H9 (cell line): ENCODE results near the gene MRPS14. TPM values are rescaled to one million over a fixed set of nuclear protein-coding genes. Genes with fewer than 3 reads are reported as not detected.

Experiments
- DNase-seq: peaks from one replicate; pipeline ENCODE4 v3.0.0-alpha.2; 2017
- H2AFZ ChIP-seq: one replicate; pipeline ENCODE4 v1.6.1; 2013; ENCODE audit warnings: mild to moderate bottlenecking, low read length, control low read depth, moderate library complexity
- H2AK5ac ChIP-seq: 2 replicates; pipeline ENCODE4 v1.6.1; 2013; ENCODE audit warnings: low read length, control low read depth, mixed read lengths; ENCODE audit not compliant: insufficient read length
- H2BK120ac ChIP-seq: one replicate; pipeline ENCODE4 v1.6.1; 2013; ENCODE audit warnings: low read depth, mild to moderate bottlenecking, low read length, control low read depth, inconsistent platforms; ENCODE audit not compliant: poor library complexity, severe bottlenecking
- H2BK12ac ChIP-seq: 2 replicates; pipeline ENCODE4 v1.6.1; 2013; ENCODE audit warnings: low read length, control low read depth, mixed read lengths, low read depth; ENCODE audit not compliant: insufficient read length
- H2BK15ac ChIP-seq: 2 replicates; pipeline ENCODE4 v1.6.1; 2013; ENCODE audit warnings: low read depth, low read length, control low read depth
- H2BK20ac ChIP-seq: one replicate; pipeline ENCODE4 v1.6.1; 2013; ENCODE audit warnings: low read depth, mild to moderate bottlenecking, low read length, control low read depth, inconsistent platforms; ENCODE audit not compliant: poor library complexity, severe bottlenecking
- H2BK5ac ChIP-seq: 2 replicates; pipeline ENCODE4 v1.6.1; 2013; ENCODE audit warnings: low read length, control low read depth, mixed read lengths; ENCODE audit not compliant: insufficient read length
- H3K14ac ChIP-seq: 2 replicates; pipeline ENCODE4 v1.6.1; 2013; ENCODE audit warnings: low read length, control low read depth; ENCODE audit not compliant: insufficient read depth
- H3K18ac ChIP-seq: 2 replicates; pipeline ENCODE4 v1.6.1; 2013; ENCODE audit warnings: low read depth, mild to moderate bottlenecking, mixed read lengths, low read length, control low read depth; ENCODE audit not compliant: insufficient read length
- H3K23ac ChIP-seq: 2 replicates; pipeline ENCODE4 v1.6.1; 2013; ENCODE audit warnings: low read length, control low read depth, mixed read lengths, low read depth; ENCODE audit not compliant: insufficient read length
- H3K23me2 ChIP-seq: 2 replicates; pipeline ENCODE4 v1.6.1; 2013; ENCODE audit warnings: low read depth, mild to moderate bottlenecking, mixed read lengths, low read length, control low read depth; ENCODE audit not compliant: insufficient read length, poor library complexity, severe bottlenecking
- H3K27ac ChIP-seq: 2 replicates; pipeline ENCODE4 v1.5.1; 2013; ENCODE audit warnings: low read length, control low read depth, mixed read lengths, low read depth; ENCODE audit not compliant: insufficient read length
- H3K27me3 ChIP-seq: 2 replicates; pipeline ENCODE4 v1.6.1; 2013; ENCODE audit warnings: low read length, control low read depth, inconsistent platforms; ENCODE audit not compliant: insufficient read depth
- H3K4ac ChIP-seq: 2 replicates; pipeline ENCODE4 v1.6.1; 2013; ENCODE audit warnings: low read depth, mild to moderate bottlenecking, control low read depth, inconsistent platforms, low read length, moderate library complexity
- H3K4me1 ChIP-seq: 2 replicates; pipeline ENCODE4 v1.6.1; 2013; ENCODE audit warnings: low read length, control low read depth, inconsistent platforms; ENCODE audit not compliant: insufficient read depth
- H3K4me2 ChIP-seq: 2 replicates; pipeline ENCODE4 v1.6.1; 2013; ENCODE audit warnings: low read length, control low read depth, mixed read lengths; ENCODE audit not compliant: insufficient read length, insufficient read depth
- H3K56ac ChIP-seq: 2 replicates; pipeline ENCODE4 v1.6.1; 2013; ENCODE audit warnings: low read depth, mild to moderate bottlenecking, mixed read lengths, low read length, control low read depth; ENCODE audit not compliant: insufficient read length
- H3K79me1 ChIP-seq: 2 replicates; pipeline ENCODE4 v1.6.1; 2013; ENCODE audit warnings: low read depth, mild to moderate bottlenecking, moderate library complexity, low read length, control low read depth, inconsistent platforms; ENCODE audit not compliant: insufficient read depth, poor library complexity, severe bottlenecking
- H3K79me2 ChIP-seq: 2 replicates; pipeline ENCODE4 v1.6.1; 2013; ENCODE audit warnings: low read length, control low read depth, inconsistent platforms; ENCODE audit not compliant: insufficient read depth
- H3K9ac ChIP-seq: 2 replicates; pipeline ENCODE4 v1.6.1; 2013; ENCODE audit warnings: low read length, control low read depth, mixed read lengths; ENCODE audit not compliant: insufficient read length; ENCODE audit errors: extremely low read depth
- H3K9me3 ChIP-seq: one replicate; pipeline ENCODE4 v1.6.1; 2013; ENCODE audit warnings: low read depth, low read length, inconsistent platforms; ENCODE audit not compliant: control insufficient read depth
- H3T11ph ChIP-seq: one replicate; pipeline ENCODE4 v1.6.1; 2013; ENCODE audit warnings: mild to moderate bottlenecking, low read length, control low read depth, inconsistent platforms
- H4K20me1 ChIP-seq: one replicate; pipeline ENCODE4 v1.6.1; 2013; ENCODE audit not compliant: control insufficient read depth, insufficient read length, insufficient read depth
- H4K5ac ChIP-seq: 2 replicates; pipeline ENCODE4 v1.6.1; 2013; ENCODE audit warnings: low read depth, mild to moderate bottlenecking, mixed read lengths, low read length, control low read depth; ENCODE audit not compliant: insufficient read length
- H4K8ac ChIP-seq: replicated peaks from 2 replicates; pipeline ENCODE4 v1.6.1; 2013; ENCODE audit warnings: low read length, control low read depth, mixed read lengths, low read depth; ENCODE audit not compliant: insufficient read length
- H4K91ac ChIP-seq: 2 replicates; pipeline ENCODE4 v1.6.1; 2013; ENCODE audit warnings: low read depth, mild to moderate bottlenecking, moderate library complexity, mixed read lengths, low read length, control low read depth; ENCODE audit not compliant: insufficient read length
- H3K27ac Mint-ChIP-seq, 3 experiments: 2 replicates in 2 of 3; 3 replicates in 1 of 3; pipeline ENCODE4 v1.8.0; 2020 to 2021; ENCODE audit warnings: mixed read lengths in 3 of 3, mild to moderate bottlenecking in 1 of 3, moderate library complexity in 1 of 3
- H3K27me3 Mint-ChIP-seq: 2 replicates; pipeline ENCODE4 v1.8.0; 2021; ENCODE audit warnings: low read depth, mild to moderate bottlenecking, moderate library complexity, mixed read lengths
- H3K36me3 Mint-ChIP-seq, 3 experiments: 2 replicates in 2 of 3; 3 replicates in 1 of 3; pipeline ENCODE4 v1.8.0; 2020 to 2021; ENCODE audit warnings: low read depth in 3 of 3, mixed read lengths in 3 of 3; ENCODE audit not compliant: insufficient read depth in 1 of 3
- H3K4me1 Mint-ChIP-seq, 2 experiments: 2 replicates each; pipeline ENCODE4 v1.8.0; 2020; ENCODE audit warnings: mixed read lengths in 2 of 2
- H3K4me3 Mint-ChIP-seq, 2 experiments: 2 replicates in 1 of 2; 3 replicates in 1 of 2; pipeline ENCODE4 v1.8.0; 2020 to 2021; ENCODE audit warnings: mild to moderate bottlenecking in 2 of 2, mixed read lengths in 2 of 2, moderate library complexity in 1 of 2
- H3K9me3 Mint-ChIP-seq, 2 experiments: 2 replicates in 1 of 2; 3 replicates in 1 of 2; pipeline ENCODE4 v1.8.0; 2020; ENCODE audit warnings: mild to moderate bottlenecking in 2 of 2, mixed read lengths in 2 of 2, moderate library complexity in 1 of 2
- WGBS: extraction: QIAGEN DNeasy Blood & Tissue Kit; methylation state at CpG from one replicate; pipeline ENCODE4 v1.1.7; 2013; ENCODE audit warnings: missing lambda C conversion rate, low lambda C conversion rate, mixed read lengths; ENCODE audit not compliant: insufficient read length; ENCODE audit errors: extremely low coverage; 5-methylcytosine and 5-hydroxymethylcytosine counted together
- total RNA-seq: library from RNA; stranded (reverse); gene quantifications from 2 replicates; pipeline ENCODE4 v1.2.1, GENCODE V29; 2021
- TF ChIP-seq, protein P1 (sequence below): fragments of 200-600 bp; sonication (generic); conservative IDR thresholded peaks from 3 replicates; pipeline ENCODE4 v1.8.0; 2021; ENCODE audit warnings: antibody characterized with exemption, mild to moderate bottlenecking

Gene MRPS14
- total RNA-seq, 1 experiment from 2014 or later: 30.6 TPM

GRCh38 chr1:175072099-175072951, 49.1 kb upstream of the MRPS14 start:
- H3T11ph ChIP-seq: no peak overlapping the region
- H2BK15ac ChIP-seq: no peak overlapping the region
- no peak overlapping the region for H2AFZ ChIP-seq
- H4K5ac ChIP-seq: no peak overlapping the region
- no peak overlapping the region for H2BK5ac ChIP-seq
- peaks cover 14% of the 10 kb centered on the region; the same call in 1 of the 2 replicates for H3K4me1 ChIP-seq
- no peak overlapping the region for H3K4ac ChIP-seq
- H3K9me3 ChIP-seq: no peaks in the 10 kb centered on the region
- H4K20me1 ChIP-seq: no peaks in the 10 kb centered on the region
- H3K4me3 Mint-ChIP-seq: peak overlapping the region in 1 of 2 experiments; percentile 13; a peak in 1 of 5 replicates
- H3K27me3 Mint-ChIP-seq: peaks cover 3% of the 10 kb centered on the region
- H3K79me1 ChIP-seq: no peaks in the 10 kb centered on the region
- H3K4me2 ChIP-seq: peak overlapping the region; percentile 2
- no peak overlapping the region for H2BK20ac ChIP-seq
- no peak overlapping the region for H3K9ac ChIP-seq
- DNase-seq: peak; percentile 44
- no CpG with 5 or more reads among the region's 10 CpGs for WGBS
- H4K8ac ChIP-seq: no peak overlapping the region
- no peak overlapping the region for H3K56ac ChIP-seq
- TF ChIP-seq, protein P1, sequence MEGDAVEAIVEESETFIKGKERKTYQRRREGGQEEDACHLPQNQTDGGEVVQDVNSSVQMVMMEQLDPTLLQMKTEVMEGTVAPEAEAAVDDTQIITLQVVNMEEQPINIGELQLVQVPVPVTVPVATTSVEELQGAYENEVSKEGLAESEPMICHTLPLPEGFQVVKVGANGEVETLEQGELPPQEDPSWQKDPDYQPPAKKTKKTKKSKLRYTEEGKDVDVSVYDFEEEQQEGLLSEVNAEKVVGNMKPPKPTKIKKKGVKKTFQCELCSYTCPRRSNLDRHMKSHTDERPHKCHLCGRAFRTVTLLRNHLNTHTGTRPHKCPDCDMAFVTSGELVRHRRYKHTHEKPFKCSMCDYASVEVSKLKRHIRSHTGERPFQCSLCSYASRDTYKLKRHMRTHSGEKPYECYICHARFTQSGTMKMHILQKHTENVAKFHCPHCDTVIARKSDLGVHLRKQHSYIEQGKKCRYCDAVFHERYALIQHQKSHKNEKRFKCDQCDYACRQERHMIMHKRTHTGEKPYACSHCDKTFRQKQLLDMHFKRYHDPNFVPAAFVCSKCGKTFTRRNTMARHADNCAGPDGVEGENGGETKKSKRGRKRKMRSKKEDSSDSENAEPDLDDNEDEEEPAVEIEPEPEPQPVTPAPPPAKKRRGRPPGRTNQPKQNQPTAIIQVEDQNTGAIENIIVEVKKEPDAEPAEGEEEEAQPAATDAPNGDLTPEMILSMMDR: no peak
- no peak overlapping the region for H4K91ac ChIP-seq
- H3K4me1 Mint-ChIP-seq: peaks cover 43 to 44% of the 10 kb centered on the region in 2 experiments
- no peaks in the 10 kb centered on the region for H3K23me2 ChIP-seq
- H3K23ac ChIP-seq: no peak overlapping the region
- no peak overlapping the region for H3K18ac ChIP-seq
- H3K27ac Mint-ChIP-seq: peak overlapping the region in 2 of 3 experiments; percentile 18 to 85; a peak in 4 of 7 replicates
- H2BK120ac ChIP-seq: no peak overlapping the region
- no peaks in the 10 kb centered on the region for H3K36me3 Mint-ChIP-seq
- no peak overlapping the region for H3K14ac ChIP-seq
- H3K27ac ChIP-seq: no peak overlapping the region
- H3K27me3 ChIP-seq: no peaks in the 10 kb centered on the region; the same call in 1 of the 2 replicates
- no peak overlapping the region for H2BK12ac ChIP-seq
- no peaks in the 10 kb centered on the region for H3K9me3 Mint-ChIP-seq
- H3K79me2 ChIP-seq: no peaks in the 10 kb centered on the region
- no peak overlapping the region for H2AK5ac ChIP-seq
